H9 (cell line): ENCODE measurements around the gene KIAA1328. TPM values are rescaled to one million over a fixed set of nuclear protein-coding genes. Genes with fewer than 3 reads are reported as not detected.

Source experiments
- DNase-seq: peaks from one replicate; pipeline ENCODE4 v3.0.0-alpha.2; 2017
- H2AFZ ChIP-seq: one replicate; pipeline ENCODE4 v1.6.1; 2013; ENCODE audit warnings: mild to moderate bottlenecking, low read length, control low read depth, moderate library complexity
- H2AK5ac ChIP-seq: 2 replicates; pipeline ENCODE4 v1.6.1; 2013; ENCODE audit warnings: low read length, control low read depth, mixed read lengths; ENCODE audit not compliant: insufficient read length
- H2BK120ac ChIP-seq: one replicate; pipeline ENCODE4 v1.6.1; 2013; ENCODE audit warnings: low read depth, mild to moderate bottlenecking, low read length, control low read depth, inconsistent platforms; ENCODE audit not compliant: poor library complexity, severe bottlenecking
- H2BK12ac ChIP-seq: 2 replicates; pipeline ENCODE4 v1.6.1; 2013; ENCODE audit warnings: low read length, control low read depth, mixed read lengths, low read depth; ENCODE audit not compliant: insufficient read length
- H2BK15ac ChIP-seq: 2 replicates; pipeline ENCODE4 v1.6.1; 2013; ENCODE audit warnings: low read depth, low read length, control low read depth
- H2BK20ac ChIP-seq: one replicate; pipeline ENCODE4 v1.6.1; 2013; ENCODE audit warnings: low read depth, mild to moderate bottlenecking, low read length, control low read depth, inconsistent platforms; ENCODE audit not compliant: poor library complexity, severe bottlenecking
- H2BK5ac ChIP-seq: 2 replicates; pipeline ENCODE4 v1.6.1; 2013; ENCODE audit warnings: low read length, control low read depth, mixed read lengths; ENCODE audit not compliant: insufficient read length
- H3K14ac ChIP-seq: 2 replicates; pipeline ENCODE4 v1.6.1; 2013; ENCODE audit warnings: low read length, control low read depth; ENCODE audit not compliant: insufficient read depth
- H3K18ac ChIP-seq: 2 replicates; pipeline ENCODE4 v1.6.1; 2013; ENCODE audit warnings: low read depth, mild to moderate bottlenecking, mixed read lengths, low read length, control low read depth; ENCODE audit not compliant: insufficient read length
- H3K23ac ChIP-seq: 2 replicates; pipeline ENCODE4 v1.6.1; 2013; ENCODE audit warnings: low read length, control low read depth, mixed read lengths, low read depth; ENCODE audit not compliant: insufficient read length
- H3K23me2 ChIP-seq: 2 replicates; pipeline ENCODE4 v1.6.1; 2013; ENCODE audit warnings: low read depth, mild to moderate bottlenecking, mixed read lengths, low read length, control low read depth; ENCODE audit not compliant: insufficient read length, poor library complexity, severe bottlenecking
- H3K27ac ChIP-seq: 2 replicates; pipeline ENCODE4 v1.5.1; 2013; ENCODE audit warnings: low read length, control low read depth, mixed read lengths, low read depth; ENCODE audit not compliant: insufficient read length
- H3K27me3 ChIP-seq: 2 replicates; pipeline ENCODE4 v1.6.1; 2013; ENCODE audit warnings: low read length, control low read depth, inconsistent platforms; ENCODE audit not compliant: insufficient read depth
- H3K4ac ChIP-seq: 2 replicates; pipeline ENCODE4 v1.6.1; 2013; ENCODE audit warnings: low read depth, mild to moderate bottlenecking, control low read depth, inconsistent platforms, low read length, moderate library complexity
- H3K4me1 ChIP-seq: 2 replicates; pipeline ENCODE4 v1.6.1; 2013; ENCODE audit warnings: low read length, control low read depth, inconsistent platforms; ENCODE audit not compliant: insufficient read depth
- H3K4me2 ChIP-seq: 2 replicates; pipeline ENCODE4 v1.6.1; 2013; ENCODE audit warnings: low read length, control low read depth, mixed read lengths; ENCODE audit not compliant: insufficient read length, insufficient read depth
- H3K56ac ChIP-seq: 2 replicates; pipeline ENCODE4 v1.6.1; 2013; ENCODE audit warnings: low read depth, mild to moderate bottlenecking, mixed read lengths, low read length, control low read depth; ENCODE audit not compliant: insufficient read length
- H3K79me1 ChIP-seq: 2 replicates; pipeline ENCODE4 v1.6.1; 2013; ENCODE audit warnings: low read depth, mild to moderate bottlenecking, moderate library complexity, low read length, control low read depth, inconsistent platforms; ENCODE audit not compliant: insufficient read depth, poor library complexity, severe bottlenecking
- H3K79me2 ChIP-seq: 2 replicates; pipeline ENCODE4 v1.6.1; 2013; ENCODE audit warnings: low read length, control low read depth, inconsistent platforms; ENCODE audit not compliant: insufficient read depth
- H3K9ac ChIP-seq: 2 replicates; pipeline ENCODE4 v1.6.1; 2013; ENCODE audit warnings: low read length, control low read depth, mixed read lengths; ENCODE audit not compliant: insufficient read length; ENCODE audit errors: extremely low read depth
- H3K9me3 ChIP-seq: one replicate; pipeline ENCODE4 v1.6.1; 2013; ENCODE audit warnings: low read depth, low read length, inconsistent platforms; ENCODE audit not compliant: control insufficient read depth
- H3T11ph ChIP-seq: one replicate; pipeline ENCODE4 v1.6.1; 2013; ENCODE audit warnings: mild to moderate bottlenecking, low read length, control low read depth, inconsistent platforms
- H4K20me1 ChIP-seq: one replicate; pipeline ENCODE4 v1.6.1; 2013; ENCODE audit not compliant: control insufficient read depth, insufficient read length, insufficient read depth
- H4K5ac ChIP-seq: 2 replicates; pipeline ENCODE4 v1.6.1; 2013; ENCODE audit warnings: low read depth, mild to moderate bottlenecking, mixed read lengths, low read length, control low read depth; ENCODE audit not compliant: insufficient read length
- H4K8ac ChIP-seq: replicated peaks from 2 replicates; pipeline ENCODE4 v1.6.1; 2013; ENCODE audit warnings: low read length, control low read depth, mixed read lengths, low read depth; ENCODE audit not compliant: insufficient read length
- H4K91ac ChIP-seq: 2 replicates; pipeline ENCODE4 v1.6.1; 2013; ENCODE audit warnings: low read depth, mild to moderate bottlenecking, moderate library complexity, mixed read lengths, low read length, control low read depth; ENCODE audit not compliant: insufficient read length
- H3K27ac Mint-ChIP-seq, 3 experiments: 2 replicates in 2 of 3; 3 replicates in 1 of 3; pipeline ENCODE4 v1.8.0; 2020 to 2021; ENCODE audit warnings: mixed read lengths in 3 of 3, mild to moderate bottlenecking in 1 of 3, moderate library complexity in 1 of 3
- H3K27me3 Mint-ChIP-seq: 2 replicates; pipeline ENCODE4 v1.8.0; 2021; ENCODE audit warnings: low read depth, mild to moderate bottlenecking, moderate library complexity, mixed read lengths
- H3K36me3 Mint-ChIP-seq, 3 experiments: 2 replicates in 2 of 3; 3 replicates in 1 of 3; pipeline ENCODE4 v1.8.0; 2020 to 2021; ENCODE audit warnings: low read depth in 3 of 3, mixed read lengths in 3 of 3; ENCODE audit not compliant: insufficient read depth in 1 of 3
- H3K4me1 Mint-ChIP-seq, 2 experiments: 2 replicates each; pipeline ENCODE4 v1.8.0; 2020; ENCODE audit warnings: mixed read lengths in 2 of 2
- H3K4me3 Mint-ChIP-seq, 2 experiments: 2 replicates in 1 of 2; 3 replicates in 1 of 2; pipeline ENCODE4 v1.8.0; 2020 to 2021; ENCODE audit warnings: mild to moderate bottlenecking in 2 of 2, mixed read lengths in 2 of 2, moderate library complexity in 1 of 2
- H3K9me3 Mint-ChIP-seq, 2 experiments: 2 replicates in 1 of 2; 3 replicates in 1 of 2; pipeline ENCODE4 v1.8.0; 2020; ENCODE audit warnings: mild to moderate bottlenecking in 2 of 2, mixed read lengths in 2 of 2, moderate library complexity in 1 of 2
- WGBS: extraction: QIAGEN DNeasy Blood & Tissue Kit; methylation state at CpG from one replicate; pipeline ENCODE4 v1.1.7; 2013; ENCODE audit warnings: missing lambda C conversion rate, low lambda C conversion rate, mixed read lengths; ENCODE audit not compliant: insufficient read length; ENCODE audit errors: extremely low coverage; 5-methylcytosine and 5-hydroxymethylcytosine counted together
- total RNA-seq: library from RNA; stranded (reverse); gene quantifications from 2 replicates; pipeline ENCODE4 v1.2.1, GENCODE V29; 2021
- TF ChIP-seq, protein P1 (sequence below): fragments of 200-600 bp; sonication (generic); conservative IDR thresholded peaks from 3 replicates; pipeline ENCODE4 v1.8.0; 2021; ENCODE audit warnings: antibody characterized with exemption, mild to moderate bottlenecking

KIAA1328 gene
- total RNA-seq, 1 experiment from 2014 or later = 4.9 TPM

DNA sequence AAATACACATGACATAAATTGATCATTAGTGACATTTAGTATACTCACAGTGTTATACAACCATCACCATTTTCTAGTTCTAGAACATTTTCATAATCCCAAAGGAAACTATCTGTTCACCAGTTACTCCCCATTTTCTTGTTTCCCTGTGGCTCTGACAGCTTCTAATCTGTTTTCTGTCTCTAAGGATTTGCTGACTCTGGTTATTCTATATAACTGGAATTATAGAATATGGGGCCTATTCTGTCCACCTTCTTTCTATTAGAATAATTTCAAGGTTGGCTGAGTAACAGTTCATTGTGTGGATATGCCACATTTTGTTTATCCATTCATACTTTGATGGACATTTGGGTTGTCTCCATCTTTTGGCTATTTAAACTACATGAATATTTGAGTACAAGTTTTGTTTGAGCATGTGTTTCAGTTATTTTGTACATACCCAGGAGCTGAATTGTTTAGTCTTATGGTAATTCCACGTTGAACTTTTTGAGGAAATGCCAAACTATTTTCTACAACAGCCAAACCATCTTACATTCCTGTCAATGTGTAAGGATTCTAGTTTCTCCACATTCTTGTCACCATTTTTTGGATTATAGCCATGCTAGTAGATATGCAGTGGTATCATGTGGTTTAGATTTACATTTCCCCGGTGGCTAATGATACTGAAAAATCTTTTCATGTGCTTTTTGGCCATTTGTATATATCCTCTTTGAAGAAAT lies 20.5 kb downstream of the KIAA1328 start:
- Histone ChIP-seq H3K23ac (no peak overlapping the region), H3K27me3 (no peaks in the 10 kb centered on the region), H3K14ac (no peak overlapping the region), H3K79me2 (no peaks in the 10 kb centered on the region), H2BK15ac (no peak overlapping the region), H2AFZ (no peak overlapping the region), H3K18ac (no peak overlapping the region), H3K23me2 (no peaks in the 10 kb centered on the region), H4K5ac (no peak overlapping the region), H3K27ac (no peak overlapping the region), H4K91ac (no peak overlapping the region), H2AK5ac (no peak overlapping the region), H2BK12ac (no peak overlapping the region), H4K8ac (no peak overlapping the region), H3K9ac (no peak overlapping the region), H2BK20ac (no peak overlapping the region), H3K4me1 (no peaks in the 10 kb centered on the region), H3K9me3 (no peaks in the 10 kb centered on the region), H3K4me2 (no peak overlapping the region), H3T11ph (no peak overlapping the region), H3K4ac (no peak overlapping the region), H2BK5ac (no peak overlapping the region), H4K20me1 (no peaks in the 10 kb centered on the region), H2BK120ac (no peak overlapping the region), H3K79me1 (no peaks in the 10 kb centered on the region), H3K56ac (no peak overlapping the region)
- no CpG with 5 or more reads among the region's 2 CpGs for WGBS
- no peak overlapping the region for H3K27ac Mint-ChIP-seq
- peaks cover 3 to 7% of the 10 kb centered on the region in 2 experiments; a peak in 4 of 5 replicates for H3K9me3 Mint-ChIP-seq
- H3K27me3 Mint-ChIP-seq = no peaks in the 10 kb centered on the region
- DNase-seq = no peak
- no peak overlapping the region for H3K4me3 Mint-ChIP-seq
- peaks cover 11 to 21% (median 12%) of the 10 kb centered on the region in 3 experiments; a peak in 6 of 7 replicates for H3K36me3 Mint-ChIP-seq
- TF ChIP-seq, protein P1, sequence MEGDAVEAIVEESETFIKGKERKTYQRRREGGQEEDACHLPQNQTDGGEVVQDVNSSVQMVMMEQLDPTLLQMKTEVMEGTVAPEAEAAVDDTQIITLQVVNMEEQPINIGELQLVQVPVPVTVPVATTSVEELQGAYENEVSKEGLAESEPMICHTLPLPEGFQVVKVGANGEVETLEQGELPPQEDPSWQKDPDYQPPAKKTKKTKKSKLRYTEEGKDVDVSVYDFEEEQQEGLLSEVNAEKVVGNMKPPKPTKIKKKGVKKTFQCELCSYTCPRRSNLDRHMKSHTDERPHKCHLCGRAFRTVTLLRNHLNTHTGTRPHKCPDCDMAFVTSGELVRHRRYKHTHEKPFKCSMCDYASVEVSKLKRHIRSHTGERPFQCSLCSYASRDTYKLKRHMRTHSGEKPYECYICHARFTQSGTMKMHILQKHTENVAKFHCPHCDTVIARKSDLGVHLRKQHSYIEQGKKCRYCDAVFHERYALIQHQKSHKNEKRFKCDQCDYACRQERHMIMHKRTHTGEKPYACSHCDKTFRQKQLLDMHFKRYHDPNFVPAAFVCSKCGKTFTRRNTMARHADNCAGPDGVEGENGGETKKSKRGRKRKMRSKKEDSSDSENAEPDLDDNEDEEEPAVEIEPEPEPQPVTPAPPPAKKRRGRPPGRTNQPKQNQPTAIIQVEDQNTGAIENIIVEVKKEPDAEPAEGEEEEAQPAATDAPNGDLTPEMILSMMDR = no peak
- H3K4me1 Mint-ChIP-seq = no peaks in the 10 kb centered on the region
